HCT116 (cell line): ENCODE measurements around the gene BCL11B. TPM values are rescaled to one million over a fixed set of nuclear protein-coding genes. Genes with fewer than 3 reads are reported as not detected.

Experiments
- ATAC-seq: fragments of 200-7000 bp; cut with Tn5 transposase; 2 replicates; pipeline ENCODE4 v1.9.1; 2020; ENCODE audit warnings: mild to moderate bottlenecking, moderate library complexity
- BruUV-seq: library from RNA; stranded (reverse); fragments of 400-500 nt; replicated peaks from 2 replicates; lab custom pipeline; 2021; lab: Mats Ljungman, UMichigan
- CTCF ChIA-PET: fragments of 300-600 bp; sonication (Branson Sonifier 250); formaldehyde crosslinking; loops from one replicate; lab custom pipeline; 2021; ENCODE audit warnings: antibody characterized with exemption; lab: Charles Lee
- POLR2A ChIA-PET: fragments of 300-600, 350-600 bp; sonication (Branson Sonifier 250); formaldehyde crosslinking; loops from one replicate; lab custom pipeline; 2021; ENCODE audit warnings: antibody characterized with exemption; lab: Charles Lee
- RAD21 ChIA-PET, 2 experiments: fragments of 300-600 bp; sonication (Branson Sonifier 250); formaldehyde crosslinking; loops; one replicate each; lab custom pipeline; 2023; ENCODE audit warnings: low total read pairs in 2 of 2; ENCODE audit not compliant: uncharacterized antibody in 2 of 2, unreplicated experiment in 2 of 2, low non-redundant PET in 1 of 2; lab: Charles Lee
- DNase-seq: peaks from one replicate; pipeline ENCODE4 v3.0.0-alpha.2; 2010; ENCODE audit warnings: low read depth, low spot score
- H2AFZ ChIP-seq: fragments of 200-600 bp; shearing (Covaris generic), sonication (generic); 2 replicates; pipeline ENCODE4 v1.6.1; 2017; ENCODE audit warnings: low read depth, mixed run types, mixed read lengths, antibody characterized with exemption, low read length; ENCODE audit not compliant: poor library complexity, severe bottlenecking
- H3K27ac ChIP-seq: 2 replicates; pipeline ENCODE4 v1.5.1; 2012; ENCODE audit warnings: low read depth, low read length
- H3K27me3 ChIP-seq: fragments of 200-600 bp; sonication (generic); 2 replicates; pipeline ENCODE4 v1.6.1; 2016; ENCODE audit warnings: mixed run types, low read length, mixed read lengths; ENCODE audit not compliant: insufficient read depth
- H3K36me3 ChIP-seq, 2 experiments: fragments of 200-500 bp in 1 of 2; fragments of 200-600 bp in 1 of 2; sonication (Bioruptor generic) in 1 of 2; sonication (generic) in 1 of 2; 2 replicates each; pipeline versions ENCODE4 v1.5.1 to v1.6.1; 2014 to 2016; ENCODE audit warnings: low read length in 2 of 2, inconsistent platforms in 1 of 2, mixed read lengths in 1 of 2, mixed run types in 1 of 2; ENCODE audit not compliant: insufficient read depth in 2 of 2, control insufficient read depth in 1 of 2
- H3K4me1 ChIP-seq, 2 experiments: fragments of 200-600 bp in 1 of 2; sonication (generic) in 1 of 2; 2 replicates each; pipeline versions ENCODE4 v1.5.1 to v1.6.1; 2012 to 2017; ENCODE audit warnings: low read length in 2 of 2, inconsistent platforms in 1 of 2, mild to moderate bottlenecking in 1 of 2, mixed read lengths in 1 of 2, mixed run types in 1 of 2, moderate library complexity in 1 of 2; ENCODE audit not compliant: insufficient read depth in 2 of 2, control insufficient read depth in 1 of 2
- H3K4me2 ChIP-seq: fragments of 200-600 bp; sonication (generic); 2 replicates; pipeline ENCODE4 v1.6.1; 2017; ENCODE audit warnings: mixed run types, low read length, mixed read lengths
- H3K4me3 ChIP-seq, 2 experiments: fragments of 200-600 bp in 1 of 2; sonication (generic) in 1 of 2; replicated peaks in 1 of 2; 2 replicates each; pipeline ENCODE4 v1.5.1; 2011 to 2016; ENCODE audit warnings: low read length in 2 of 2, control low read depth in 1 of 2, low read depth in 1 of 2, mild to moderate bottlenecking in 1 of 2, mixed read lengths in 1 of 2, mixed run types in 1 of 2
- H3K79me2 ChIP-seq: fragments of 200-600 bp; sonication (generic); 2 replicates; pipeline ENCODE4 v1.6.1; 2017; ENCODE audit warnings: mild to moderate bottlenecking, mixed run types, low read length, moderate library complexity, mixed read lengths; ENCODE audit not compliant: insufficient read depth
- H3K9ac ChIP-seq: fragments of 200-600 bp; sonication (generic); 2 replicates; pipeline ENCODE4 v1.6.1; 2016; ENCODE audit warnings: low read length, mixed read lengths
- H3K9me2 ChIP-seq: fragments of 200-600 bp; sonication (generic), shearing (Covaris generic); 2 replicates; pipeline ENCODE4 v1.6.1; 2017; ENCODE audit warnings: mixed run types, mild to moderate bottlenecking, moderate library complexity; ENCODE audit not compliant: insufficient read depth
- H3K9me3 ChIP-seq, 2 experiments: fragments of 200-500 bp in 1 of 2; fragments of 200-600 bp in 1 of 2; sonication (Bioruptor generic) in 1 of 2; sonication (generic) in 1 of 2; 2 replicates each; pipeline ENCODE4 v1.6.1; 2014 to 2017; ENCODE audit warnings: low read length in 2 of 2, mixed read lengths in 2 of 2, inconsistent platforms in 1 of 2, low read depth in 1 of 2, mild to moderate bottlenecking in 1 of 2, mixed run types in 1 of 2, moderate library complexity in 1 of 2; ENCODE audit not compliant: control insufficient read depth in 1 of 2, insufficient read depth in 1 of 2
- H4K20me1 ChIP-seq: fragments of 200-600 bp; sonication (generic), shearing (Covaris generic); 2 replicates; pipeline ENCODE4 v1.6.1; 2017; ENCODE audit warnings: mixed run types, mild to moderate bottlenecking, moderate library complexity; ENCODE audit not compliant: insufficient read depth
- CEBPB ChIP-seq: IDR thresholded peaks from 2 replicates; pipeline ENCODE4 v1.6.1; 2012; ENCODE audit warnings: low read depth
- EGR1 ChIP-seq: IDR thresholded peaks from 2 replicates; pipeline ENCODE4 v1.6.1; 2012; ENCODE audit warnings: low read depth
- ELF1 ChIP-seq: IDR thresholded peaks from 2 replicates; pipeline ENCODE4 v1.6.1; 2012; ENCODE audit warnings: low read depth, borderline replicate concordance
- EZH2 ChIP-seq: fragments of 200-600 bp; sonication (generic); IDR thresholded peaks from 2 replicates; pipeline ENCODE4 v1.6.1; 2017; ENCODE audit warnings: antibody characterized with exemption, mixed run types
- FOSL1 ChIP-seq: IDR thresholded peaks from 2 replicates; pipeline ENCODE4 v1.6.1; 2012; ENCODE audit warnings: low read depth
- JUND ChIP-seq: IDR thresholded peaks from 2 replicates; pipeline ENCODE4 v1.6.1; 2012
- POLR2A ChIP-seq: IDR thresholded peaks from 2 replicates; pipeline ENCODE4 v1.7.0; 2011; ENCODE audit warnings: borderline replicate concordance; ENCODE audit not compliant: insufficient read depth, insufficient read length; ENCODE audit errors: extremely low read depth
- POLR2AphosphoS5 ChIP-seq: IDR thresholded peaks from 2 replicates; pipeline ENCODE4 v1.6.1; 2011; ENCODE audit warnings: mild to moderate bottlenecking, low read depth, low read length, moderate library complexity
- RAD21 ChIP-seq: IDR thresholded peaks from 2 replicates; pipeline ENCODE4 v1.6.1; 2012; ENCODE audit warnings: low read depth, mild to moderate bottlenecking
- SP1 ChIP-seq: IDR thresholded peaks from 2 replicates; pipeline ENCODE4 v1.6.1; 2012; ENCODE audit warnings: low read depth
- SRF ChIP-seq: IDR thresholded peaks from 2 replicates; pipeline ENCODE4 v1.6.1; 2012; ENCODE audit warnings: low read depth
- TCF7L2 ChIP-seq: IDR thresholded peaks from 2 replicates; pipeline ENCODE4 v1.7.0; 2011; ENCODE audit warnings: borderline replicate concordance, inconsistent platforms; ENCODE audit not compliant: insufficient read depth, insufficient read length; ENCODE audit errors: extremely low read depth
- ZFX ChIP-seq: fragments of 450-650 bp; IDR thresholded peaks from 2 replicates; pipeline ENCODE4 v1.6.1; 2017
- ZNF274 ChIP-seq: fragments of 200-500 bp; sonication (Bioruptor generic); IDR thresholded peaks from 2 replicates; pipeline ENCODE4 v1.6.1; 2014; ENCODE audit warnings: mild to moderate bottlenecking, low read depth, low read length, inconsistent platforms
- intact Hi-C: fragments of 100-400 bp; cut with micrococcal nuclease; formaldehyde crosslinking; loops from 2 replicates; pipeline ENCODE4 v1.10.0; 2022
- total RNA-seq: library from RNA; stranded (reverse); gene quantifications from one replicate; pipeline ENCODE4 v1.2.1, GENCODE V29; 2021; ENCODE audit not compliant: unreplicated experiment
- TF ChIP-seq, protein P1 (sequence below), 3 experiments: fragments of 200-600 bp in 1 of 3; sonication (generic) in 1 of 3; IDR thresholded peaks in 2 of 3; conservative IDR thresholded peaks in 1 of 3; 2 replicates each; pipeline ENCODE4 v1.5.1; 2012 to 2017; ENCODE audit warnings: low read depth in 2 of 3, low read length in 2 of 3, antibody characterized with exemption in 1 of 3, borderline replicate concordance in 1 of 3, control low read depth in 1 of 3, mild to moderate bottlenecking in 1 of 3, mixed read lengths in 1 of 3, mixed run types in 1 of 3, moderate library complexity in 1 of 3; ENCODE audit not compliant: insufficient read depth in 1 of 3
- TF ChIP-seq, protein P2 (sequence below): IDR thresholded peaks from 2 replicates; pipeline ENCODE4 v1.6.1; 2011; ENCODE audit warnings: mild to moderate bottlenecking, low read length, moderate library complexity; ENCODE audit not compliant: insufficient replicate concordance; ENCODE audit errors: extremely low read depth
- TF ChIP-seq, protein P3 (sequence below): IDR thresholded peaks from 2 replicates; pipeline ENCODE4 v1.6.1; 2012
- TF ChIP-seq, protein P4 (sequence below): IDR thresholded peaks from 2 replicates; pipeline ENCODE4 v1.6.1; 2012
- TF ChIP-seq, protein P5 (sequence below): IDR thresholded peaks from 2 replicates; pipeline ENCODE4 v1.6.1; 2012; ENCODE audit warnings: low read depth

Gene BCL11B
- total RNA-seq, 1 experiment from 2014 or later, result 1.1 TPM

DNA sequence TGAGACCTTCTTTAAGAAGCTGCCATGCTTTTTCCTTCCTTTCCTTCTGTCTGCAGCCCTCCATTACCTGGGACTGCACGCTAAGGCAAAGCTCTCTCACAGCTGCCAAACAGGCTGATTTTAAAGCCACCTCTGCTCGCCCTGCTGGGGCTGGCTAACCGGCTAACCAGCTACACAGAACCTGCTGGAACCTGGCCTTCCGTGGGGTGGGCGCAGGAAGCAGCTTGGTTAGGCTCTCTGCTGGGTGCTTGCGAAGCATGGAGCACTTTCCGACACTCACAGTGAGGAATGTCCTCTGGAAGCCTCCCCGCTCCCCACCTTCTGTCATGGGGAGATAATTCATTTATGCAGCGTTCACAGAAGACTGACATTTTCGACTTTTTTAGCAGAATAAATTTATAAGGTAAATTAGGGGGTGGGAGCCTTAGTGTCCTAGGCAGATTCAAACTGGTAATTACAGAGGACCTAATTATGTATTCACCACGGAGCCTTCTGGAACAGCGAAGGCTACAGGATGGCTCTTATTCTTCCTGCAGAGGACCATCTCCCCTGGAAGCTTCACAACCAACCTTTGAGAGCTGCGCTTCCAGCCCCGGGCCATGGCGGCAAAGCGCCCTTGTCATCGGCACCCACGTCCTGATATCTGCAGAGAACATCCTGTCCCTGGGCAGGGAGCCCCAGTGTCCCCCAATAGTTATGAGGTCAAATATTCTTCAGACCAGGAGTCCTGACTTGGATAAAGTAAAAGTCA lies 12.4 kb upstream of the BCL11B start:
- Histone ChIP-seq H2AFZ (no peak overlapping the region), H3K4me2 (no peak overlapping the region), H3K4me1 (no peaks in the 10 kb centered on the region), H3K9ac (no peak overlapping the region), H3K36me3 (no peaks in the 10 kb centered on the region)
- ChIA-PET POLR2A (no interaction called here), RAD21 (no interaction called here), CTCF (no interaction called here)
- no TSS peak for BruUV-seq
- no peak for ATAC-seq
- TF ChIP-seq TCF7L2 (no peak), ELF1 (no peak), ZNF274 (no peak), ZFX (no peak), JUND (no peak), EGR1 (no peak), POLR2A (no peak), POLR2AphosphoS5 (no peak), SP1 (no peak), RAD21 (no peak), FOSL1 (no peak), SRF (no peak), CEBPB (no peak), EZH2 (no peak)
- TF ChIP-seq, protein P1, sequence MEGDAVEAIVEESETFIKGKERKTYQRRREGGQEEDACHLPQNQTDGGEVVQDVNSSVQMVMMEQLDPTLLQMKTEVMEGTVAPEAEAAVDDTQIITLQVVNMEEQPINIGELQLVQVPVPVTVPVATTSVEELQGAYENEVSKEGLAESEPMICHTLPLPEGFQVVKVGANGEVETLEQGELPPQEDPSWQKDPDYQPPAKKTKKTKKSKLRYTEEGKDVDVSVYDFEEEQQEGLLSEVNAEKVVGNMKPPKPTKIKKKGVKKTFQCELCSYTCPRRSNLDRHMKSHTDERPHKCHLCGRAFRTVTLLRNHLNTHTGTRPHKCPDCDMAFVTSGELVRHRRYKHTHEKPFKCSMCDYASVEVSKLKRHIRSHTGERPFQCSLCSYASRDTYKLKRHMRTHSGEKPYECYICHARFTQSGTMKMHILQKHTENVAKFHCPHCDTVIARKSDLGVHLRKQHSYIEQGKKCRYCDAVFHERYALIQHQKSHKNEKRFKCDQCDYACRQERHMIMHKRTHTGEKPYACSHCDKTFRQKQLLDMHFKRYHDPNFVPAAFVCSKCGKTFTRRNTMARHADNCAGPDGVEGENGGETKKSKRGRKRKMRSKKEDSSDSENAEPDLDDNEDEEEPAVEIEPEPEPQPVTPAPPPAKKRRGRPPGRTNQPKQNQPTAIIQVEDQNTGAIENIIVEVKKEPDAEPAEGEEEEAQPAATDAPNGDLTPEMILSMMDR (IDR thresholded peaks at IDR 0.05 in 2 of 3, conservative IDR thresholded peaks at IDR 0.05 in 1 of 3; ENCODE audit: borderline replicate concordance in 1 of 3, insufficient read depth in 1 of 3, low read depth in 2 of 3, low read length in 2 of 3), result no peak
- TF ChIP-seq, protein P2, sequence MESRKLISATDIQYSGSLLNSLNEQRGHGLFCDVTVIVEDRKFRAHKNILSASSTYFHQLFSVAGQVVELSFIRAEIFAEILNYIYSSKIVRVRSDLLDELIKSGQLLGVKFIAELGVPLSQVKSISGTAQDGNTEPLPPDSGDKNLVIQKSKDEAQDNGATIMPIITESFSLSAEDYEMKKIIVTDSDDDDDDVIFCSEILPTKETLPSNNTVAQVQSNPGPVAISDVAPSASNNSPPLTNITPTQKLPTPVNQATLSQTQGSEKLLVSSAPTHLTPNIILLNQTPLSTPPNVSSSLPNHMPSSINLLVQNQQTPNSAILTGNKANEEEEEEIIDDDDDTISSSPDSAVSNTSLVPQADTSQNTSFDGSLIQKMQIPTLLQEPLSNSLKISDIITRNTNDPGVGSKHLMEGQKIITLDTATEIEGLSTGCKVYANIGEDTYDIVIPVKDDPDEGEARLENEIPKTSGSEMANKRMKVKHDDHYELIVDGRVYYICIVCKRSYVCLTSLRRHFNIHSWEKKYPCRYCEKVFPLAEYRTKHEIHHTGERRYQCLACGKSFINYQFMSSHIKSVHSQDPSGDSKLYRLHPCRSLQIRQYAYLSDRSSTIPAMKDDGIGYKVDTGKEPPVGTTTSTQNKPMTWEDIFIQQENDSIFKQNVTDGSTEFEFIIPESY, result no peak
- TF ChIP-seq, protein P3, sequence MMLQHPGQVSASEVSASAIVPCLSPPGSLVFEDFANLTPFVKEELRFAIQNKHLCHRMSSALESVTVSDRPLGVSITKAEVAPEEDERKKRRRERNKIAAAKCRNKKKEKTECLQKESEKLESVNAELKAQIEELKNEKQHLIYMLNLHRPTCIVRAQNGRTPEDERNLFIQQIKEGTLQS, result no peak
- TF ChIP-seq, protein P4, sequence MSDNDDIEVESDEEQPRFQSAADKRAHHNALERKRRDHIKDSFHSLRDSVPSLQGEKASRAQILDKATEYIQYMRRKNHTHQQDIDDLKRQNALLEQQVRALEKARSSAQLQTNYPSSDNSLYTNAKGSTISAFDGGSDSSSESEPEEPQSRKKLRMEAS, result no peak
- TF ChIP-seq, protein P5, sequence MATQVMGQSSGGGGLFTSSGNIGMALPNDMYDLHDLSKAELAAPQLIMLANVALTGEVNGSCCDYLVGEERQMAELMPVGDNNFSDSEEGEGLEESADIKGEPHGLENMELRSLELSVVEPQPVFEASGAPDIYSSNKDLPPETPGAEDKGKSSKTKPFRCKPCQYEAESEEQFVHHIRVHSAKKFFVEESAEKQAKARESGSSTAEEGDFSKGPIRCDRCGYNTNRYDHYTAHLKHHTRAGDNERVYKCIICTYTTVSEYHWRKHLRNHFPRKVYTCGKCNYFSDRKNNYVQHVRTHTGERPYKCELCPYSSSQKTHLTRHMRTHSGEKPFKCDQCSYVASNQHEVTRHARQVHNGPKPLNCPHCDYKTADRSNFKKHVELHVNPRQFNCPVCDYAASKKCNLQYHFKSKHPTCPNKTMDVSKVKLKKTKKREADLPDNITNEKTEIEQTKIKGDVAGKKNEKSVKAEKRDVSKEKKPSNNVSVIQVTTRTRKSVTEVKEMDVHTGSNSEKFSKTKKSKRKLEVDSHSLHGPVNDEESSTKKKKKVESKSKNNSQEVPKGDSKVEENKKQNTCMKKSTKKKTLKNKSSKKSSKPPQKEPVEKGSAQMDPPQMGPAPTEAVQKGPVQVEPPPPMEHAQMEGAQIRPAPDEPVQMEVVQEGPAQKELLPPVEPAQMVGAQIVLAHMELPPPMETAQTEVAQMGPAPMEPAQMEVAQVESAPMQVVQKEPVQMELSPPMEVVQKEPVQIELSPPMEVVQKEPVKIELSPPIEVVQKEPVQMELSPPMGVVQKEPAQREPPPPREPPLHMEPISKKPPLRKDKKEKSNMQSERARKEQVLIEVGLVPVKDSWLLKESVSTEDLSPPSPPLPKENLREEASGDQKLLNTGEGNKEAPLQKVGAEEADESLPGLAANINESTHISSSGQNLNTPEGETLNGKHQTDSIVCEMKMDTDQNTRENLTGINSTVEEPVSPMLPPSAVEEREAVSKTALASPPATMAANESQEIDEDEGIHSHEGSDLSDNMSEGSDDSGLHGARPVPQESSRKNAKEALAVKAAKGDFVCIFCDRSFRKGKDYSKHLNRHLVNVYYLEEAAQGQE, result no peak
- TF ChIP-seq, all 23 proteins: peak for 0
- no peak for DNase-seq
- peaks cover 16% of the 10 kb centered on the region; the same call in 1 of the 2 replicates for H3K27me3 ChIP-seq
- no peaks in the 10 kb centered on the region for H3K79me2 ChIP-seq
- H3K9me2 ChIP-seq, result no peaks in the 10 kb centered on the region
- intact Hi-C loops, result no loop called here
- H4K20me1 ChIP-seq, result no peaks in the 10 kb centered on the region
- no peak overlapping the region for H3K27ac ChIP-seq
- H3K9me3 ChIP-seq, result no peaks in the 10 kb centered on the region
- H3K4me3 ChIP-seq, result no peak overlapping the region
